ENCODE results near the gene CLEC6A. TPM values are rescaled to one million over a fixed set of nuclear protein-coding genes. Genes with fewer than 3 reads are reported as not detected.

CLEC6A gene
- total RNA-seq, 3 donors from 2014 or later = not detected

- TF ChIP-seq POLR2AphosphoS5 (IDR thresholded peaks at IDR 0.05) (no peak), CTCF (IDR thresholded peaks at IDR 0.05) (no peak), POLR2A (IDR thresholded peaks at IDR 0.05) (no peak)
- intact Hi-C loops (cut with DNase I; ENCODE audit: low total_unique reads) = no loop called here
Measured at GRCh38 chr12:8455271-8455670, 491 bp upstream of the CLEC6A start.

GRCh38 chr12:8461426-8461825, 5.7 kb downstream of the CLEC6A start:
- no peaks in the 10 kb centered on the region for H3K36me3 ChIP-seq
- no peaks in the 10 kb centered on the region for H3K27me3 ChIP-seq
- TF ChIP-seq POLR2AphosphoS5 (IDR thresholded peaks at IDR 0.05) (no peak), POLR2A (IDR thresholded peaks at IDR 0.05) (no peak), CTCF (IDR thresholded peaks at IDR 0.05) (no peak)
- intact Hi-C loops (cut with DNase I; ENCODE audit: low total_unique reads) = no loop called here
- no peak for DNase-seq (ENCODE audit: low spot score in 2 of 2)
- no peak overlapping the region for H3K4me3 ChIP-seq
- H3K27ac ChIP-seq = no peak overlapping the region
- no peaks in the 10 kb centered on the region for H3K9me3 ChIP-seq
- no peaks in the 10 kb centered on the region for H3K4me1 ChIP-seq

More at GRCh38 chr12:8455271-8455670, 491 bp upstream of the CLEC6A start:
- H3K4me1 ChIP-seq = no peaks in the 10 kb centered on the region
- DNase-seq (ENCODE audit: low spot score in 2 of 2) = no peak
- no peak overlapping the region for H3K4me3 ChIP-seq
- no peaks in the 10 kb centered on the region for H3K27me3 ChIP-seq
- no peaks in the 10 kb centered on the region for H3K9me3 ChIP-seq
- H3K27ac ChIP-seq = no peak overlapping the region
- no peaks in the 10 kb centered on the region for H3K36me3 ChIP-seq

GRCh38 chr12:8465301-8465996, 9.7 kb downstream of the CLEC6A start:
- intact Hi-C loops (cut with DNase I; ENCODE audit: low total_unique reads) = no loop called here
- Histone ChIP-seq H3K9me3 (peaks cover 0 to 9% of the 10 kb centered on the region in 2 donors), H3K4me3 (no peak overlapping the region), H3K4me1 (no peaks in the 10 kb centered on the region), H3K36me3 (no peaks in the 10 kb centered on the region), H3K27ac (no peak overlapping the region), H3K27me3 (no peaks in the 10 kb centered on the region)
- no peak for TF ChIP-seq CTCF (IDR thresholded peaks at IDR 0.05)
- no peak for TF ChIP-seq POLR2AphosphoS5 (IDR thresholded peaks at IDR 0.05)
- no peak for TF ChIP-seq POLR2A (IDR thresholded peaks at IDR 0.05)
- no peak for DNase-seq (ENCODE audit: low spot score in 2 of 2)

- TF ChIP-seq POLR2A (IDR thresholded peaks at IDR 0.05) (no peak), POLR2AphosphoS5 (IDR thresholded peaks at IDR 0.05) (no peak), CTCF (IDR thresholded peaks at IDR 0.05) (no peak)
- Histone ChIP-seq H3K27me3 (no peaks in the 10 kb centered on the region), H3K36me3 (no peaks in the 10 kb centered on the region), H3K27ac (no peak overlapping the region), H3K4me3 (no peak overlapping the region), H3K4me1 (no peaks in the 10 kb centered on the region), H3K9me3 (peaks cover 0 to 9% of the 10 kb centered on the region in 2 donors)
- DNase-seq (ENCODE audit: low spot score in 2 of 2) = no peak
- intact Hi-C loops (cut with DNase I; ENCODE audit: low total_unique reads) = no loop called here
Measured at GRCh38 chr12:8466241-8466640, 10.5 kb downstream of the CLEC6A start.

GRCh38 chr12:8471090-8471489, 15.3 kb downstream of the CLEC6A start:
- Histone ChIP-seq H3K9me3 (peaks cover 0 to 9% of the 10 kb centered on the region in 2 donors), H3K27me3 (no peaks in the 10 kb centered on the region), H3K4me3 (no peak overlapping the region), H3K4me1 (no peaks in the 10 kb centered on the region), H3K27ac (no peak overlapping the region), H3K36me3 (no peaks in the 10 kb centered on the region)
- intact Hi-C loops (cut with DNase I; ENCODE audit: low total_unique reads) = no loop called here
- no peak for DNase-seq (ENCODE audit: low spot score in 2 of 2)
- TF ChIP-seq POLR2A (IDR thresholded peaks at IDR 0.05) (no peak), CTCF (IDR thresholded peaks at IDR 0.05) (no peak), POLR2AphosphoS5 (IDR thresholded peaks at IDR 0.05) (no peak)
